ENCODE data around the gene GNB3.
"Not testable (repeated sequence)": the region's sequence is repeated elsewhere in the genome, so short reads cannot be mapped to it uniquely, and the experiment has no call there.

GNB3 gene

DNA sequence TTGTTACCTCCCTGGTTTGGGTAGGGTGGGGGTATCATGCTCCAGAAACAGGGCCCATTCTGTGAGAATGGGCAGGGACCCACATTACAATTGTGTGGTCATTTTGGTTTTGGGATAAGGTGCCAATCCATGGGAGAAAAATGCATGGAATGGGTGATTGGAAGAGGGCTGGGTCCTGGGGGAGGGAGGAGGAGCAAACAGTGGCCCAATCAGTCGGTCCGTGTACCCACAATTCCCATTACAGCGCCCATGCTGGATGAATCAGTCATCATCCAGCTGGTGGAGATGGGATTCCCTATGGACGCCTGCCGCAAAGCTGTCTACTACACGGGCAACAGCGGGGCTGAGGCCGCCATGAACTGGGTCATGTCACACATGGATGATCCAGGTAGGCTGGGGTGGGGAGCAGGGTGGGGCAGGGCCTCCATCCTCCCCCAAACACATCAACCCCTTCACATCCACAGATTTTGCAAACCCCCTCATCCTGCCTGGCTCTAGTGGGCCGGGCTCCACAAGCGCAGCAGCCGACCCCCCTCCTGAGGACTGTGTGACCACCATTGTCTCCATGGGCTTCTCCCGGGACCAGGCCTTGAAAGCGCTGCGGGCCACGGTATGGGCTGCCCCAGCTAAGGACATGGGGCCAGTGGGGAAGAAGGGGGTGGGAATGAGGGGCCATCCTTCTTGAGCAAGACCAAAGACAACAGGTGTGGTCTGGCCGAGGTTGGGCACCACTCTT is 23.0 kb downstream of the GNB3 start:
- no peak for DNase-seq

- not testable (repeated sequence) for DNase-seq
These were observed 24.6 kb downstream of the GNB3 start for GRCh38 chr12:6865307-6865706.

- no peak for DNase-seq
These were observed 25.6 kb downstream of the GNB3 start for GRCh38 chr12:6866163-6866919.

- DNase-seq: peak in 1 of 2 experiments; percentile 81
These were observed 26.2 kb downstream of the GNB3 start for GRCh38 chr12:6866920-6867412.

- peak; percentile 63 to 92 for DNase-seq
These were observed 26.9 kb downstream of the GNB3 start, which contains the start of gene TPI1 for GRCh38 chr12:6867413-6868210. Gene TPI1, plus strand, starts transcription at chr12:6867531. Its CDS starts 36 bp downstream, at chr12:6867567.

DNA sequence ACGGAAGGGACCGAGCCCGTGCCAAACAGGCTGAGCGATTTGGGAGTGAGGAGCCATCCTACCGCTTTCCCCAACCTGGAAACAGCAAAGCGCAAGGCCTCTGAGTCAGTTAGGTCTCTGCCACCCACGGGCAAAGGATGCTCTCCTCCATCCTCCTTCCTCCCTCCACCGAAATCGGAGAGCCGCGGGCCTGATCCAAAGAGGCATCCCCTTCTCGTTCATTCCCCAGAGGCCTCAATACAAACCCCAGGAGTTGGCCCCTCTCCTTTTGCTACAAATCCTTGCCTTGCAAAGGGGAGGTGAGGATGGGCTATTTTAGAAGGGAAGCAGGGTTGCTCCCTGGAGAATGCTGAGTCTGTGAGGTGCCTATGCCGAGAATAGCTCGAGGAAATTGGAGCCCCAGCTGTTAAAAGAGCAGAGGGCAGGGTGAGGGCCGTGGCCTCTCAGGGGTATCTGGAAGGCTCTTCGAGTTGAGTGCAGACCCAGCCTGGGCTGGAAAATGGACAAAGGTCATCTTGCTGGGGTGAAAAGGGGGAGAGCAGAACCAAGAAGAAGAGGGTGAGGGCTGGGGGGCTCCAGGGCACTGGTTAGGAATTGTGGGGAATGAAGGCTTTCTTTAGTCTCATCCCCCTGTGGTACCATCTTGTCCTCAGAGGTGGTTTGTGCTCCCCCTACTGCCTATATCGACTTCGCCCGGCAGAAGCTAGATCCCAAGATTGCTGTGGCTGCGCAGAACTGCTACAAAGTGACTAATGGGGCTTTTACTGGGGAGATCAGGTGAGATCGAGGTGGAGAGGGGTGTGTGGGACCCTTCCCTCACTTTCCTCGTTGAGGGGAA is 27.7 kb downstream of the GNB3 start:
- no peak for DNase-seq

DNA sequence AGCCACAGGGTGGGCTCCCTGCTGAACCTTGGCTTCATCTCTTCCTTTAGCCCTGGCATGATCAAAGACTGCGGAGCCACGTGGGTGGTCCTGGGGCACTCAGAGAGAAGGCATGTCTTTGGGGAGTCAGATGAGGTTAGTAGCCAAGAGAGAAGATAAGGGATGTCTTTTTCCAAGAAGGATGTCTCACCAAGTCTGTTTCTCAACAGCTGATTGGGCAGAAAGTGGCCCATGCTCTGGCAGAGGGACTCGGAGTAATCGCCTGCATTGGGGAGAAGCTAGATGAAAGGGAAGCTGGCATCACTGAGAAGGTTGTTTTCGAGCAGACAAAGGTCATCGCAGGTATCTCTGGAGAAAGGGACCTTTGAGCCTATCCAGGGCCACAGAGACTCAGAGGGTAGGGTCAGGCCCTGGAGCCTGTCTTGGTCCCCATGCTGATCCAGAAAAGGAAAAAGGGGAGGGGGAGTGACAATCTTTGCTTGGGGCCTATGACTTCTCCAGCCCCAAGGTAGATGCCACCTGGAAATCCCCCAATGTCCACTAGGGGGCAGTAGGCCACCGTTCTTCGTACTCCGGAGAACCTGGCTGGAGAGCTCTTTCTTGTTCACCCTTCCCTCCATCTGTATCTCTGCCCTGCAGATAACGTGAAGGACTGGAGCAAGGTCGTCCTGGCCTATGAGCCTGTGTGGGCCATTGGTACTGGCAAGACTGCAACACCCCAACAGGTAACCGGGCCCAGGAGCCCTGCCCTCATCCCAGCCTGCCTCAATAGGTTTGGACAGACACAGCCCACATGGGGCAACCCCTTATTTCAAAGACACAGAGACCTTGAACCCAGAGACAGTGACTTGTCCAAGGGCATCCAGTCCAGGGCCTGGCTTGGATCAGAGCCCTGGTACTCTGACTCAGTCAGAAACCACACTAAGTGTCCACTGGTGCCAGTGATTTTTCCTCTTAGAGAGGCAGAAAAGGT is 28.6 kb downstream of the GNB3 start:
- peak; percentile 41 to 84 for DNase-seq

GRCh38 chr12:6870304-6870703 is 29.6 kb downstream of the GNB3 start:
- DNase-seq: not testable (repeated sequence)

GRCh38 chr12:6871052-6871957 is 30.6 kb downstream of the GNB3 start:
- no peak for DNase-seq

DNA sequence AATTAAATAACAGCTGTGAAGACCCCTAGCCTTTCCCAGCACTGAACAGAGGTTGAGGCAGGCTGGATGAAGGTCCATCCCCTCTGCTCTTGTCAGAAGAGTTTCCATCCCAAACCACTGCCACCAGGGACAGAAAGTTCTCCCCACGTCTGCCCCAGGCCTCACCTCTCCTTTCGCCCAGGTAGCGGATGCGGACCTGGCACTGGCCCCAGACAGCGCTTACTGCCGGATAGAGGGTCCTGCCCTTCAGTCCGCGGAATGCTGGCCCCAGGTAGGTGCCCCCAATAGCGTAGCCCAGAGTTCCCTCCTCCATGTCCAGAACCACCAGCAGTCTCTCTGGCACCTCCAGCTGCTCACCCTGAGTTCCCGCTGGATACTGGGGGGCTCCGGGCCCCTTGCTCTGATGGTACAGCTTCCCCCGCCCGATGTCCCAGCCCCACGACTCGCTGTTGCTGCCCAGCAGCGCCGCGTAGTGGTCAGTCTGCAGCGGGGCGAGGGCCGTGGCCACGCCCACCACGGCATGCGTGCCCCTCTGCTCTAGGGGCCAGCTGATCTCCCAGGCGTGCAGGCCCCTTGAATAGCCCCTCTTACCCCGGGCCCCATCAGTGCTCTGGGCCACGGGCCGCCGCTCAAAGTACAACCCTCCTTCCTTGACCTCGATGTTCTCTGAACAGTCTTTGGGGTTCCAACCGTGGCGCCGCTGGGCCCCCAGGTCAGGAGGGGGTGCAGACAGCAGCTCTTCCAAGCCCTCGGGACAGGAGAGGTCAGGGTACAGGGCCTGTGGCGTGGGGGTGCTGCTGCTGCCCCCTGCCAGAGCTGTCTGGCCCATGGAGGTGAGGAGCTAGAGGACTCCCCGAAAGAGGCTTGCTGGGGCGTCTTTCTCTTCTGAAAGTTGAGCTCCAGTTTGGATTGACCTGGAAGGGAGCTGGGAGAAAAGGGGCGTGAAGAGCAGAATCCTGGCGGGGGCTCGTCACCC is 31.6 kb downstream of the GNB3 start:
- peak; percentile 63 to 86 for DNase-seq

DNA sequence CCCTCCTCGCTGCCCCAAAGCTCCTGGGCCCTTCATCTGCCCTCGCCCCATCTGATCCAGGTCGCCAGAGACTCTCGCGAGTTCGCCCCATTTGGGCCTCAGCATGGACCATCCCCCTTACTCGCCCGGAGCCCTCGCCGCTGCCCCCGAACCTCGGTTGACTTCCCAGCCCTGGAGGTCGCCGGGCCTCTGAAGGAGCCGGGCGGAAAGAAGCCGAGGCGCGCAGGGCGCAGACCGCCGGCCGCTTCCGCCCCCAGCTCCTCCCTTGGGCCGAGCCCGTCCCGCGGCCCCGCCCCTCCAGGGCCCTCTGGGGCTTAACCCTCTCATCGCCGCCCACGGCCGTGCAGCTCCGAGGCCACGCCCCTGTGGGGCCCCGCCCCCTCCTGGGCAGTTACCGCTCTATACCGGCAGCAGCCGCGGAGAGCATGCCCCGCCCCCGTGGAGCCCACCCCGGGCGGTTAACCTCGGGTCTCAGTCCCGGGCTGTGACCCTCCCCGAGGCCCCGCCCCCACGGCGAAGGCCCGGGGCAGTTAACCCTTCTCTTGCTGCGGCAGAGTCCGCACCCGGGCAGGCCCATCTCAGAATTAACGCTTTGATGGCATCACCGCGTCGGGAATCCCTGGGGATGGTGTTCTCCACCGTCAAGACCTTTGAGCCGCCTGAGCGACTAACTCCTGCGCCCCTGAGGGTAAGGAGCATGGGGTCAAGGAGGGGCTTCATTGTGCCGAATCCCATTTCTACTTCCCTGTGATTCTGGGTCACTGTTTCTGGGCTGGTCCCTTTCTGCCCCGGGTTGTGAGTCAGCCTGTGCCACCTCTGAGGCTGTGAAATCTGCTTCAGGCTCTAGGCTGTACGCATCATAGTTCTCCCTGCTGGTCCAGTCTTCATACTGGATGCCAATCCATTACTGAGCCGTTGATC is 32.6 kb downstream of the GNB3 start, which contains the start of gene SPSB2:
SPSB2 (minus strand) TSS at position 210 of the 921 bp plus-strand sequence. CDS start 402 bp downstream, outside the sequence.
- peak; percentile 94 to 99 for DNase-seq

GRCh38 chr12:6874015-6874368 is 33.3 kb downstream of the GNB3 start:
- DNase-seq: not testable (repeated sequence)

DNA sequence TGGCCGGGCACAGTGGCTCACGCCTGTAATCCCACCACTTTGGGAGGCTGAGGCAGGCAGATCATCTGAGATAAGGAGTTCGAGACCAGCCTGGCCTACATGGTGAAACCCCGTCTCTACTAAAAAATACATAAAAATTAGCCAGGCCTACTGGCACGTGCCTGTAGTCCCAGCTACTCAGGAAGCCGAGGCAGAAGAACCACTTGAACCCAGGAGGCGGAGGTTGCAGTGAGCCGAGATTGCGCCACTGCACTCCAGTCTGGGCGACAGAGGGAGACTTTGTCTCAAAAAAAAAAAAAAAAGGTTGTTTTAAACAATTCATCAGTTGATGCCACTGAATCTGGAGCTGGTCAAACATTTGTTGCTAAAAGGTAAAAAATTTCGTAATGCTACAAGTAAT is 39.1 kb downstream of the GNB3 start:
- DNase-seq: not testable (repeated sequence)

GRCh38 chr12:6883252-6883651 is 42.5 kb downstream of the GNB3 start:
- no peak for DNase-seq

DNA sequence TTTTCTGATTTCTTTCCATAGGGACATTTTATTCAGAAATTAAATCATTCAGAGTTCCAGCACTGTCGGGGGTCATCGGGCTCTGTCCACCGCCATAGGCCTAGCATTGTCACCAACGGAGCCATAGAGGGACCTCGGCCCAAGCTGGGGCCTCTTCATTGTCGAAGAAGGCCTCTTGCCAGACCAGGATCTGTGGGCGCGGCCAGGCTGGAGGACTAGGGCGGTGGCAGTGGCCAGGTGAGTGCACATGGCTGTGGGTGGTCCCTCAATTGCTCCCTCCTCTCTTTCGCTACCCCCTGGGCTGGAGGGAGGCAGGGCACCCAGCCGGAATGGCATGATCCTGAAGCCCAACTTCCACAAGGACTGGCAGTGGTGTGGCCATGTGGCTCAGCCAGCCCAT is 43.0 kb downstream of the GNB3 start:
- DNase-seq: no peak

- no peak for DNase-seq
These were observed 43.8 kb downstream of the GNB3 start for GRCh38 chr12:6884539-6884938.
